ENCODE data around the gene CCDC18. TPM values are rescaled to one million over a fixed set of nuclear protein-coding genes. Genes with fewer than 3 reads are reported as not detected.

The CCDC18 gene
- total RNA-seq, 1 donor from 2014 or later = 1.4 TPM

DNA sequence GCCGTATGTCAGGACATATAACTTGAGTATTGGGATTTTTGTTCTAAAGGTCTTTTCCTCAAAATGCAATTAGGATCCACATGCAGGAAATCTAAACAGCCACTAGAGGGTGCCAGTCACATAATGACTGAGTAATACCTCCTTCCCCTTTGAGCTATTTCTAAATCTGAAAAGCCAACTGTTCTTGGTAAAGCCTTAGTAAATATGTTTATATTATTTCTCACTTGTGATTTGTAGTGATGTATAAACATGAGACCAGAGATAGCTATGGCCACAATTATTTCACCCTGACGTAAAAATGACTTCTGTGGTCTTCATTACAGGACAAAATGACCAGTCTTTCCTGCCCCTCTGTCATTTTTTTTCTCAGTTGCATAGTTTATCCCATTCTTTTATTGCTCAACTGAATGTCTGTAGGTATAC is 124.2 kb downstream of the CCDC18 start:
- Histone ChIP-seq H3K4me1 (no peaks in the 10 kb centered on the region), H3K27me3 (no peaks in the 10 kb centered on the region), H3K36me3 (peaks cover 0 to under 1% of the 10 kb centered on the region in 2 donors), H3K9me3 (no peaks in the 10 kb centered on the region), H3K4me3 (no peak overlapping the region), H3K27ac (no peak overlapping the region)
- peak in 1 of 2 donors; percentile 69 for DNase-seq (ENCODE audit: low spot score in 2 of 2)
- TF ChIP-seq, protein P1, sequence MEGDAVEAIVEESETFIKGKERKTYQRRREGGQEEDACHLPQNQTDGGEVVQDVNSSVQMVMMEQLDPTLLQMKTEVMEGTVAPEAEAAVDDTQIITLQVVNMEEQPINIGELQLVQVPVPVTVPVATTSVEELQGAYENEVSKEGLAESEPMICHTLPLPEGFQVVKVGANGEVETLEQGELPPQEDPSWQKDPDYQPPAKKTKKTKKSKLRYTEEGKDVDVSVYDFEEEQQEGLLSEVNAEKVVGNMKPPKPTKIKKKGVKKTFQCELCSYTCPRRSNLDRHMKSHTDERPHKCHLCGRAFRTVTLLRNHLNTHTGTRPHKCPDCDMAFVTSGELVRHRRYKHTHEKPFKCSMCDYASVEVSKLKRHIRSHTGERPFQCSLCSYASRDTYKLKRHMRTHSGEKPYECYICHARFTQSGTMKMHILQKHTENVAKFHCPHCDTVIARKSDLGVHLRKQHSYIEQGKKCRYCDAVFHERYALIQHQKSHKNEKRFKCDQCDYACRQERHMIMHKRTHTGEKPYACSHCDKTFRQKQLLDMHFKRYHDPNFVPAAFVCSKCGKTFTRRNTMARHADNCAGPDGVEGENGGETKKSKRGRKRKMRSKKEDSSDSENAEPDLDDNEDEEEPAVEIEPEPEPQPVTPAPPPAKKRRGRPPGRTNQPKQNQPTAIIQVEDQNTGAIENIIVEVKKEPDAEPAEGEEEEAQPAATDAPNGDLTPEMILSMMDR (IDR thresholded peaks at IDR 0.05) = peak; percentile 39 to 90 (median 84)
- intact Hi-C loops (cut with DNase I) = loop anchor here (5.0 to 10.0 kb wide), 4 partner anchors 43 to 548 kb away; partner anchors contain the start of gene DR1

DNA sequence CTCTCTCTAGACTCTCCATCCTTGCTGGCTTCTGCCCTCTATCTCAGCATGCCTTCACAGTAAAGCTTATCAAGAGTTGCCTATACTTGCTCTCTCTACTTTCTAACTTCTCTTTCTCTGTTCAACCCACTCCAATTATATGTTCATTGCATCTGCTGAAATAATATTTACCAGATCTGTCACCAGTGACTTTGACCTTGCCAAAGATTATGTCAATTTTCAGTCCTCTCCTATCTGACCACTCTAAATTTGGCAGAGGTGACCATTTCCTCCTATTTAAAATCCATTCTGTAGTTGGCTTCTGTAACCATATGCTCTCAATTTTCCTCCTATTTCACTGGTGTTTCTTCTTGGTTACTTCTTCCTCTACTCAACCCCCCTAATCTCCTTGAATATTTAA is 126.4 kb downstream of the CCDC18 start:
- Histone ChIP-seq H3K36me3 (no peaks in the 10 kb centered on the region), H3K9me3 (no peaks in the 10 kb centered on the region), H3K27ac (no peak overlapping the region), H3K27me3 (no peaks in the 10 kb centered on the region), H3K4me1 (no peaks in the 10 kb centered on the region), H3K4me3 (no peak overlapping the region)
- TF ChIP-seq, protein P1 (IDR thresholded peaks at IDR 0.05) = no peak
- intact Hi-C loops (cut with DNase I) = loop anchor here (5.0 to 10.0 kb wide), 4 partner anchors 40 to 545 kb away; partner anchors contain the start of gene DR1
- no peak for DNase-seq (ENCODE audit: low spot score in 2 of 2)

DNA sequence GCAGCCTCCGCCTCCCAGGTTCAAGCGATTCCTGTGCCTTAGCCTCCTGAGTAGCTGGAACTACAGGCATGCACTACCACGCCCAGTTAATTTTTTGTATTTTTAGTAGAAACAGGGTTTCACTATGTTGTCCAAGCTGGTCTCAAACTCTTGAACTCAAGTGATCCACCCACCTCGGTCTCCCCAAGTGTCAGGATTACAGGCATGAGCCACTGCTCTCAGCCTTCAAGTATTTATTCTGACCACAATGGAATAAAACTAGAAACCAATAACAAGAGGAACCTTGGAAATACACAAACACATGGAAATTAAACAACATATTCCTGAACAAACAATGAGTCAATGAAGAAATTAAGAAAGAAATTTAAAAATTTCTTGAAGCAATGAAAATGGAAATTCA is 132.5 kb downstream of the CCDC18 start:
- intact Hi-C loops (cut with DNase I) = no loop called here

DNA sequence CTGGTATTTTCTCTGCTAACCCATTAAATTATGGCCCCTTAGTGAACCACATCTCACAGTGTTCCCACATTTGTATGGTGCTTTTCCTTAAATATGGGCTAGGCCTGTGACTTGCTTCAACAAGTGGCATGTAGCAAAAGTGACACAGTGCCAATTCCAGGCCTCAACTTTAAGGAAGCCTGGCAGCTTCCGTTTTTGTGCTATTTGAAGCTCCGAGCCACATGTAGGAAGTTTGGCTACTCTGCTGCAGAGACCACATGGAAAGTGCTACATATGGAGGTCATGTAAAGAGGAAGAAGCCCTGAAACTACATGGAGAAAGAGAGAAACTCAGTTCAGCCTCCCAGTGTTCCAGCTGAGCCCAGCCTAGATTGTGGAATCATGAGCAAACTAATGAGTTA is 136.7 kb downstream of the CCDC18 start:
- peak; percentile 13 to 70 for DNase-seq (ENCODE audit: low spot score in 2 of 2)
- Histone ChIP-seq H3K27ac (no peak overlapping the region), H3K9me3 (no peaks in the 10 kb centered on the region), H3K4me3 (no peak overlapping the region), H3K4me1 (no peaks in the 10 kb centered on the region), H3K27me3 (no peaks in the 10 kb centered on the region), H3K36me3 (no peaks in the 10 kb centered on the region)
- TF ChIP-seq, protein P1 (IDR thresholded peaks at IDR 0.05) = no peak
- intact Hi-C loops (cut with DNase I) = no loop called here

More for the DNA sequence above, 132.5 kb downstream of the CCDC18 start:
- no peaks in the 10 kb centered on the region for H3K36me3 ChIP-seq
- no peak overlapping the region for H3K4me3 ChIP-seq
- no peaks in the 10 kb centered on the region for H3K4me1 ChIP-seq
- H3K9me3 ChIP-seq = no peaks in the 10 kb centered on the region
- no peak for DNase-seq (ENCODE audit: low spot score in 2 of 2)
- H3K27ac ChIP-seq = no peak overlapping the region
- no peaks in the 10 kb centered on the region for H3K27me3 ChIP-seq
- TF ChIP-seq, protein P1 (IDR thresholded peaks at IDR 0.05) = no peak

DNA sequence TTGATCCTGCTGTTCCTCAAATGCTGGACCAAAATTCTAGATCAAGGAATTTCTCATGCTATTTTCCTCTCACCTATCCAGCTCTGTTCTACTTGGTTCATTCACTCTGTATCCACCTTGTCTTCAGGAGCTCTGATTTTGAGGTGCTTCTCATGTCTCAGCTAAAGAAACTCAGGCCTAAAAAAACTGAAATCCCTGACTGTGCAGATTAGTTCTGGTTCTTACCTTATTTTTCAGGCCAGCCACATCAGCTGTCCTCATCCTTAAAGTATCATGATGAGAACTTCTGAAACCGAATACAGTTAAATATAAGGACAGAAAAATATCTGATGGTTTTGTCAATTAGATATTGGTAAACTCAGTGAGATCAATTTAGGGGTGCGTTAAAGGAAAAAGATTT is 137.4 kb downstream of the CCDC18 start:
- Histone ChIP-seq H3K27me3 (no peaks in the 10 kb centered on the region), H3K9me3 (no peaks in the 10 kb centered on the region), H3K4me3 (no peak overlapping the region), H3K36me3 (no peaks in the 10 kb centered on the region), H3K4me1 (no peaks in the 10 kb centered on the region), H3K27ac (no peak overlapping the region)
- no peak for DNase-seq (ENCODE audit: low spot score in 2 of 2)
- intact Hi-C loops (cut with DNase I) = no loop called here
- TF ChIP-seq, protein P1 (IDR thresholded peaks at IDR 0.05) = no peak

DNA sequence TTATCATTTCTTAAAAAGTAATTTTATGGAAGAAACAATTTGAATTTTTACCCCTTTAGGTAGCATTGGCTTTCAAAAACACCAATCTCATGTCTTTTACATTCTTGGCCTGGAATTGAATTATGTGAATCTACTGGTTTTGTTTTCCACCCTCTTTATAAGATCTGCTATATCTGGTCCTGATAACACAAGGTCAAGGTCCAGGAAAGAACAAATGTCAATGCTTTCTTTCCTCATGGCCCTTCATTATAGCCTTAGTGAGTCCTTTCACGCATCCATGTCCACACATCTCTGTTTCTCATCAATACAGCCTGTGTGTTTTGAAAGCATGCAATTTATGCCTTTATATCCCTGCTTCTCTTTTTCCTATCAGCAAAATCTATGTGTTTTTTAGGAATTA is 141.2 kb downstream of the CCDC18 start:
- no peaks in the 10 kb centered on the region for H3K36me3 ChIP-seq
- TF ChIP-seq, protein P1 (IDR thresholded peaks at IDR 0.05) = no peak
- no peak overlapping the region for H3K4me3 ChIP-seq
- H3K9me3 ChIP-seq = no peaks in the 10 kb centered on the region
- intact Hi-C loops (cut with DNase I) = no loop called here
- DNase-seq (ENCODE audit: low spot score in 2 of 2) = no peak
- H3K4me1 ChIP-seq = no peaks in the 10 kb centered on the region
- no peak overlapping the region for H3K27ac ChIP-seq
- no peaks in the 10 kb centered on the region for H3K27me3 ChIP-seq
